Measurements from ENCODE around the gene DNM3.

- TF ChIP-seq CTCF (IDR thresholded peaks at IDR 0.05; ENCODE audit: control extremely low read depth in 1 of 3, insufficient read depth in 1 of 3, low read depth in 1 of 3, low read length in 3 of 3) (no peak), HDAC6 (IDR thresholded peaks at IDR 0.05; ENCODE audit: low read depth, low read length) (no peak), GABPA (IDR thresholded peaks at IDR 0.05; ENCODE audit: borderline replicate concordance, insufficient read depth, low read length) (no peak), EP300 (IDR thresholded peaks at IDR 0.05; ENCODE audit: borderline replicate concordance in 1 of 2, low read depth in 2 of 2, low read length in 2 of 2) (no peak), SRF (IDR thresholded peaks at IDR 0.05; ENCODE audit: low read depth, low read length) (no peak), NRF1 (IDR thresholded peaks at IDR 0.05; ENCODE audit: low read depth, low read length) (no peak), CEBPB (IDR thresholded peaks at IDR 0.05; ENCODE audit: low read depth, low read length) (no peak), POLR2A (IDR thresholded peaks at IDR 0.05; ENCODE audit: control extremely low read depth in 1 of 2, low read depth in 2 of 2, low read length in 2 of 2) (no peak), MAX (IDR thresholded peaks at IDR 0.05) (no peak)
Measured at GRCh38 chr1:172018727-172019311, 177.5 kb downstream of the DNM3 start.

All from H1 (cell line).